ENCODE data around the gene ACOX3.

DNA sequence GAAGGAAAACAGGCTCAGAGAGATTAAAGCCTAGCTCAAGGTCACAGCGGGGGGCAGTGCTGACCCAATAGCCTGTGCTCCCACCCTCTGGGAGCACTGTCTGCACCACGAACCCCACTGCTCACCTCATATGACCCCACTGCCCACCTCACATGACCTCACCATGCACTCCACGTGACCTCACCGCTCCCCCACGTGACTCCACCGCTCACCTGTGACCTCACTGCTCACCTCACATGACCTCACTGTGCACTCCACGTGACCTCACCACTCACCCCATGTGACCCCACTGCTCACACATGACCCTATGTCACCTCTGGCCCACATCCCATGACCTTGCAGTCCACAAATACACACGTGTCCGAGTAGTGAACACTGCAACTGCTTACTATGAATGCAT lies 55.4 kb downstream of the ACOX3 start:
- TF ChIP-seq, protein P1, sequence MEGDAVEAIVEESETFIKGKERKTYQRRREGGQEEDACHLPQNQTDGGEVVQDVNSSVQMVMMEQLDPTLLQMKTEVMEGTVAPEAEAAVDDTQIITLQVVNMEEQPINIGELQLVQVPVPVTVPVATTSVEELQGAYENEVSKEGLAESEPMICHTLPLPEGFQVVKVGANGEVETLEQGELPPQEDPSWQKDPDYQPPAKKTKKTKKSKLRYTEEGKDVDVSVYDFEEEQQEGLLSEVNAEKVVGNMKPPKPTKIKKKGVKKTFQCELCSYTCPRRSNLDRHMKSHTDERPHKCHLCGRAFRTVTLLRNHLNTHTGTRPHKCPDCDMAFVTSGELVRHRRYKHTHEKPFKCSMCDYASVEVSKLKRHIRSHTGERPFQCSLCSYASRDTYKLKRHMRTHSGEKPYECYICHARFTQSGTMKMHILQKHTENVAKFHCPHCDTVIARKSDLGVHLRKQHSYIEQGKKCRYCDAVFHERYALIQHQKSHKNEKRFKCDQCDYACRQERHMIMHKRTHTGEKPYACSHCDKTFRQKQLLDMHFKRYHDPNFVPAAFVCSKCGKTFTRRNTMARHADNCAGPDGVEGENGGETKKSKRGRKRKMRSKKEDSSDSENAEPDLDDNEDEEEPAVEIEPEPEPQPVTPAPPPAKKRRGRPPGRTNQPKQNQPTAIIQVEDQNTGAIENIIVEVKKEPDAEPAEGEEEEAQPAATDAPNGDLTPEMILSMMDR (conservative IDR thresholded peaks at IDR 0.05; ENCODE audit: low read depth, low read length) = no peak
- TF ChIP-seq EZH2 (IDR thresholded peaks at IDR 0.05; ENCODE audit: low read length, unreplicated experiment) (no peak), EZH2phosphoT487 (IDR thresholded peaks at IDR 0.05; ENCODE audit: borderline replicate concordance, low read length) (no peak)
